K562 (cell line): ENCODE results near the gene LINS1. TPM values are rescaled to one million over a fixed set of nuclear protein-coding genes. Genes with fewer than 3 reads are reported as not detected.

ENCODE experiments used
- ATAC-seq: fragments of 200-7000 bp; cut with Tn5 transposase; 3 replicates; pipeline ENCODE4 v1.9.1; 2020; ENCODE audit warnings: moderate library complexity
- BruUV-seq: library from RNA; stranded (reverse); fragments of 400-500 nt; replicated peaks from 2 replicates; lab custom pipeline; 2021; lab: Mats Ljungman, UMichigan
- CTCF ChIA-PET: fragments of 300-600 bp; formaldehyde crosslinking; extraction: SDS; loops from one replicate; lab custom pipeline; 2021; ENCODE audit warnings: low intra/inter-chr PET ratio; lab: Yijun Ruan, JAX
- POLR2A ChIA-PET: fragments of 300-600, 350-650 bp; sonication (Branson Sonifier 250); formaldehyde crosslinking; extraction: SDS; loops from one replicate; lab custom pipeline; 2021; ENCODE audit warnings: antibody characterized with exemption, inconsistent platforms; lab: Yijun Ruan, JAX
- DNase-seq, 4 experiments: peaks; one replicate each; pipeline versions ENCODE4 v3.0.0 to v3.0.0-alpha.2; 2011 to 2018; ENCODE audit warnings: low spot score in 3 of 4, mixed read lengths in 3 of 4; ENCODE audit errors: extremely low read depth in 1 of 4
- FAIRE-seq: peaks from 2 replicates; lab custom pipeline; 2011; peaks lifted over from hg19 to GRCh38; lab: Jason Lieb, UNC
- H2AFZ ChIP-seq: 2 replicates; pipeline ENCODE4 v1.6.0; 2011; ENCODE audit warnings: low read depth, low read length, control low read depth, inconsistent platforms
- H3K27ac ChIP-seq: fragments of 200-600 bp; 3 replicates; pipeline ENCODE4 v1.8.0; 2011; ENCODE audit warnings: low read depth, mild to moderate bottlenecking, control low read depth, inconsistent platforms, low read length, moderate library complexity, mixed read lengths; ENCODE audit errors: extremely low read depth
- H3K27me3 ChIP-seq, 2 experiments: fragments of 300-600 bp in 1 of 2; 2 replicates in 1 of 2; 3 replicates in 1 of 2; pipeline versions ENCODE4 v1.6.0 to v1.8.0; 2011; ENCODE audit warnings: inconsistent platforms in 2 of 2, low read length in 2 of 2, mild to moderate bottlenecking in 1 of 2, mixed read lengths in 1 of 2, moderate library complexity in 1 of 2; ENCODE audit not compliant: control insufficient read depth in 2 of 2, insufficient read depth in 2 of 2
- H3K36me3 ChIP-seq: fragments of 300-600 bp; 3 replicates; pipeline ENCODE4 v1.8.0; 2011; ENCODE audit warnings: mild to moderate bottlenecking, low read length, inconsistent platforms; ENCODE audit not compliant: control insufficient read depth, insufficient read depth
- H3K4me1 ChIP-seq, 2 experiments: fragments of 200-600 bp in 1 of 2; replicated peaks in 1 of 2; 2 replicates in 1 of 2; 3 replicates in 1 of 2; pipeline versions ENCODE4 v1.5.1 to v1.8.0; 2011; ENCODE audit warnings: inconsistent platforms in 2 of 2, low read length in 2 of 2, mild to moderate bottlenecking in 1 of 2, mixed read lengths in 1 of 2, moderate library complexity in 1 of 2; ENCODE audit not compliant: control insufficient read depth in 2 of 2, insufficient read depth in 2 of 2
- H3K4me2 ChIP-seq: 2 replicates; pipeline ENCODE4 v1.6.1; 2011; ENCODE audit warnings: low read length, control low read depth, inconsistent platforms, mixed read lengths; ENCODE audit not compliant: insufficient read depth
- H3K4me3 ChIP-seq: fragments of 200-600 bp; sonication (generic), shearing (Covaris generic); 2 replicates; pipeline ENCODE4 v1.5.1; 2016; ENCODE audit warnings: control low read depth, inconsistent platforms
- H3K79me2 ChIP-seq: fragments of 200-600 bp; 3 replicates; pipeline ENCODE4 v1.8.0; 2011; ENCODE audit warnings: low read length, inconsistent platforms; ENCODE audit not compliant: control insufficient read depth, insufficient read depth
- H3K9ac ChIP-seq, 2 experiments: 2 replicates each; pipeline versions ENCODE4 v1.6.0 to v1.6.1; 2011; ENCODE audit warnings: low read depth in 2 of 2, low read length in 2 of 2, control low read depth in 1 of 2, inconsistent platforms in 1 of 2, mild to moderate bottlenecking in 1 of 2, mixed read lengths in 1 of 2; ENCODE audit not compliant: insufficient read depth in 1 of 2
- H3K9me1 ChIP-seq: one replicate; pipeline ENCODE4 v1.6.0; 2011; ENCODE audit warnings: inconsistent platforms, mild to moderate bottlenecking, low read length, moderate library complexity; ENCODE audit not compliant: control insufficient read depth, insufficient read depth
- H3K9me3 ChIP-seq: replicated peaks from 2 replicates; pipeline ENCODE4 v1.5.1; 2011; ENCODE audit warnings: low read depth, low read length, inconsistent platforms; ENCODE audit not compliant: control insufficient read depth, insufficient read depth
- H4K20me1 ChIP-seq: replicated peaks from 2 replicates; pipeline ENCODE4 v1.6.1; 2011; ENCODE audit warnings: low read length, inconsistent platforms, mixed read lengths; ENCODE audit not compliant: control insufficient read depth, insufficient read depth
- ARID1B ChIP-seq: fragments of 450-650 bp; IDR thresholded peaks from 2 replicates; pipeline ENCODE4 v1.6.1; 2016; ENCODE audit warnings: antibody characterized with exemption, mild to moderate bottlenecking, inconsistent platforms
- CHD4 ChIP-seq: fragments of 200-600 bp; sonication (generic); IDR thresholded peaks from 3 replicates; pipeline ENCODE4 v1.6.1; 2012; ENCODE audit warnings: low read depth, mild to moderate bottlenecking, mixed read lengths, low read length, inconsistent platforms; ENCODE audit not compliant: insufficient read depth, insufficient replicate concordance, poor library complexity, severe bottlenecking
- COPS2 ChIP-seq: fragments of 450-650 bp; conservative IDR thresholded peaks from 2 replicates; pipeline ENCODE4 v1.6.1; 2016; ENCODE audit warnings: mild to moderate bottlenecking, moderate library complexity
- CXXC5 ChIP-seq: fragments of 250-450 bp; sonication (Bioruptor Pico); IDR thresholded peaks from 2 replicates; pipeline ENCODE4 v1.8.0; 2022; ENCODE audit warnings: inconsistent platforms, mild to moderate bottlenecking, moderate library complexity
- FIP1L1 ChIP-seq: fragments of 200-400 bp; formaldehyde crosslinking; IDR thresholded peaks from 2 replicates; pipeline ENCODE4 v1.6.1; 2018; ENCODE audit warnings: mild to moderate bottlenecking, low read depth, low read length; ENCODE audit not compliant: poor library complexity, severe bottlenecking
- HDAC1 ChIP-seq, 2 experiments: fragments of 450-650 bp; IDR thresholded peaks; 2 replicates each; pipeline ENCODE4 v1.6.1; 2016 to 2017; ENCODE audit warnings: inconsistent platforms in 1 of 2, mild to moderate bottlenecking in 1 of 2, moderate library complexity in 1 of 2
- MAFF ChIP-seq: IDR thresholded peaks from 2 replicates; pipeline ENCODE4 v1.6.1; 2012; ENCODE audit warnings: low read length, improper control_type of control experiment
- MCM5 ChIP-seq: fragments of 450-650 bp; IDR thresholded peaks from 2 replicates; pipeline ENCODE4 v1.6.1; 2016; ENCODE audit warnings: low read depth
- RBM39 ChIP-seq: fragments of 200-400 bp; formaldehyde crosslinking; optimal IDR thresholded peaks from 2 replicates; pipeline ENCODE3; 2018; ENCODE audit warnings: low read depth, low read length
- SFPQ ChIP-seq: fragments of 200-400 bp; formaldehyde crosslinking; IDR thresholded peaks from 2 replicates; pipeline ENCODE4 v1.6.1; 2017; ENCODE audit warnings: mild to moderate bottlenecking, low read depth, low read length, moderate library complexity
- YBX1 ChIP-seq: fragments of 450-650 bp; IDR thresholded peaks from 2 replicates; pipeline ENCODE4 v1.7.1; 2016; ENCODE audit warnings: mild to moderate bottlenecking
- ZNF354B ChIP-seq: fragments of 250-450 bp; sonication (Bioruptor Pico); IDR thresholded peaks from 2 replicates; pipeline ENCODE4 v1.4.0; 2020
- whole genome bisulfite sequencing: fragments of 100-300 bp; shearing (Covaris generic); methylation state at CpG from one replicate; pipeline ENCODE4 v1.1.6; 2016; ENCODE audit warnings: low coverage, mixed read lengths; ENCODE audit not compliant: insufficient coverage; ENCODE audit errors: missing lambda C conversion rate; 5-methylcytosine and 5-hydroxymethylcytosine counted together
- in situ Hi-C: fragments of 300-500 bp; cut with MboI; formaldehyde crosslinking; loops from 4 replicates; pipeline ENCODE4 v1.15.0; 2018; ENCODE audit warnings: inconsistent platforms, mixed read lengths
- intact Hi-C: fragments of 100-400 bp; cut with micrococcal nuclease; formaldehyde crosslinking; loops from 2 replicates; pipeline ENCODE4 v1.14.2; 2022
- polyA plus RNA-seq, 8 experiments: library from polyadenylated mRNA; depleted of rRNA in 4 of 8; stranded (reverse) in 5 of 8; unstranded in 3 of 8; fragments of >200 nt; fragmentation: Nextera tagmentation in 2 of 8; fragmentation: Illumina TruSeq in 1 of 8; extraction: Ambion mirVana in 2 of 8; extraction: Trizol in 1 of 8; gene quantifications; 2 replicates each; pipeline versions ENCODE4 v1.2.1 to v1.2.3, GENCODE V29; 2011 to 2014; ENCODE audit warnings: inconsistent platforms in 1 of 8, missing spikeins in 1 of 8
- total RNA-seq, 7 experiments: library from RNA; depleted of rRNA in 6 of 7; stranded (reverse); fragments of >200 nt in 6 of 7; fragmentation: Illumina TruSeq in 2 of 7; extraction: Trizol in 2 of 7; gene quantifications; 2 replicates each; pipeline versions ENCODE4 v1.2.1 to v1.2.3, GENCODE V29; 2011 to 2021; ENCODE audit warnings: low replicate concordance in 1 of 7
- TF ChIP-seq, protein P1 (sequence below), 2 experiments: fragments of 450-650 bp in 1 of 2; sonication (generic) in 1 of 2; formaldehyde crosslinking in 1 of 2; IDR thresholded peaks in 1 of 2; conservative IDR thresholded peaks in 1 of 2; 2 replicates each; pipeline versions ENCODE4 v1.6.1 to v1.8.1; 2016 to 2023; ENCODE audit warnings: mild to moderate bottlenecking in 2 of 2, moderate library complexity in 2 of 2, inconsistent platforms in 1 of 2, missing genetic modification reagents in 1 of 2
- TF ChIP-seq, protein P2 (sequence below): fragments of 250-450 bp; sonication (Bioruptor Pico); IDR thresholded peaks from 2 replicates; pipeline ENCODE4 v1.5.0; 2021
- TF ChIP-seq, protein P3 (sequence below): fragments of 450-650 bp; formaldehyde crosslinking; IDR thresholded peaks from 2 replicates; pipeline ENCODE4 v1.4.0; 2022; ENCODE audit warnings: missing genetic modification characterization

Gene LINS1
- total and polyA plus RNA-seq, 9 of the 15 experiments (the other 6 are each of a cell fraction or from before 2014, with no cell fraction given), result 15.4 to 31.4 (median 24.6) TPM

GRCh38 chr15:100616700-100617099 lies 14.7 kb upstream of the LINS1 start (continued):
- TF ChIP-seq CHD4, result no peak
- TF ChIP-seq YBX1, result no peak
- TF ChIP-seq ARID1B, result no peak
- TF ChIP-seq COPS2, result no peak

GRCh38 chr15:100615801-100616200 lies 13.8 kb upstream of the LINS1 start:
- intact Hi-C loops (no loop called here), in situ Hi-C loops (no loop called here)
- no peaks in the 10 kb centered on the region for H3K27me3 ChIP-seq
- WGBS, result 50% methylated on average over 5 of the region's 5 CpGs
- H3K4me2 ChIP-seq, result no peak overlapping the region
- H4K20me1 ChIP-seq, result no peaks in the 10 kb centered on the region
- CTCF ChIA-PET, result no interaction called here
- no peaks in the 10 kb centered on the region for H3K79me2 ChIP-seq
- no peak overlapping the region for H2AFZ ChIP-seq
- H3K27ac ChIP-seq, result no peak overlapping the region
- ATAC-seq (no peak), FAIRE-seq (no peak), DNase-seq (no peak)
- no peaks in the 10 kb centered on the region for H3K9me3 ChIP-seq
- H3K4me1 ChIP-seq, result no peaks in the 10 kb centered on the region
- TF ChIP-seq MCM5, result no peak
- TF ChIP-seq, protein P1, sequence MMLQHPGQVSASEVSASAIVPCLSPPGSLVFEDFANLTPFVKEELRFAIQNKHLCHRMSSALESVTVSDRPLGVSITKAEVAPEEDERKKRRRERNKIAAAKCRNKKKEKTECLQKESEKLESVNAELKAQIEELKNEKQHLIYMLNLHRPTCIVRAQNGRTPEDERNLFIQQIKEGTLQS (IDR thresholded peaks at IDR 0.05), result no peak
- TF ChIP-seq, protein P1 (CRISPR knock-in tag; conservative IDR thresholded peaks at IDR 0.05), result no peak
- TF ChIP-seq RBM39, result no peak
- TF ChIP-seq ZNF354B (CRISPR knock-in tag), result no peak
- no peak for TF ChIP-seq SFPQ
- TF ChIP-seq, protein P2, sequence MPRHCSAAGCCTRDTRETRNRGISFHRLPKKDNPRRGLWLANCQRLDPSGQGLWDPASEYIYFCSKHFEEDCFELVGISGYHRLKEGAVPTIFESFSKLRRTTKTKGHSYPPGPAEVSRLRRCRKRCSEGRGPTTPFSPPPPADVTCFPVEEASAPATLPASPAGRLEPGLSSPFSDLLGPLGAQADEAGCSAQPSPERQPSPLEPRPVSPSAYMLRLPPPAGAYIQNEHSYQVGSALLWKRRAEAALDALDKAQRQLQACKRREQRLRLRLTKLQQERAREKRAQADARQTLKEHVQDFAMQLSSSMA (CRISPR knock-in tag), result no peak
- no peak for TF ChIP-seq FIP1L1
- TF ChIP-seq, protein P3, sequence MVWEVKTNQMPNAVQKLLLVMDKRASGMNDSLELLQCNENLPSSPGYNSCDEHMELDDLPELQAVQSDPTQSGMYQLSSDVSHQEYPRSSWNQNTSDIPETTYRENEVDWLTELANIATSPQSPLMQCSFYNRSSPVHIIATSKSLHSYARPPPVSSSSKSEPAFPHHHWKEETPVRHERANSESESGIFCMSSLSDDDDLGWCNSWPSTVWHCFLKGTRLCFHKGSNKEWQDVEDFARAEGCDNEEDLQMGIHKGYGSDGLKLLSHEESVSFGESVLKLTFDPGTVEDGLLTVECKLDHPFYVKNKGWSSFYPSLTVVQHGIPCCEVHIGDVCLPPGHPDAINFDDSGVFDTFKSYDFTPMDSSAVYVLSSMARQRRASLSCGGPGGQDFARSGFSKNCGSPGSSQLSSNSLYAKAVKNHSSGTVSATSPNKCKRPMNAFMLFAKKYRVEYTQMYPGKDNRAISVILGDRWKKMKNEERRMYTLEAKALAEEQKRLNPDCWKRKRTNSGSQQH, result no peak
- no peak for TF ChIP-seq MAFF
- TF ChIP-seq HDAC1 (IDR thresholded peaks at IDR 0.05), result no peak
- TF ChIP-seq CXXC5 (CRISPR knock-in tag), result no peak
- no TSS peak for BruUV-seq
- no peak overlapping the region for H3K4me3 ChIP-seq
- POLR2A ChIA-PET, result interaction anchor here (1.4 kb wide), 1 partner anchor 8 kb away, joined by 3 read pairs; no protein-coding TSS in a partner anchor
- H3K36me3 ChIP-seq, result peaks cover 47% of the 10 kb centered on the region; the same call in 2 of the 3 replicates
- no peak overlapping the region for H3K9ac ChIP-seq
- H3K9me1 ChIP-seq, result no peaks in the 10 kb centered on the region
